ENCODE data around the gene DPH7.

- TF ChIP-seq TCF4 (CRISPR knock-in tag; IDR thresholded peaks at IDR 0.05; ENCODE audit: borderline replicate concordance): no peak
- TF ChIP-seq ZFP30 (CRISPR knock-in tag; IDR thresholded peaks at IDR 0.05): no peak
- TF ChIP-seq PATZ1 (CRISPR knock-in tag; IDR thresholded peaks at IDR 0.05; ENCODE audit: borderline replicate concordance): no peak
- no peak for TF ChIP-seq ESRRG (CRISPR knock-in tag; IDR thresholded peaks at IDR 0.05)
- no peak for TF ChIP-seq BACH2 (CRISPR knock-in tag; IDR thresholded peaks at IDR 0.05; ENCODE audit: borderline replicate concordance)
- no peak for TF ChIP-seq TOX (CRISPR knock-in tag; IDR thresholded peaks at IDR 0.05; ENCODE audit: borderline replicate concordance)
- no peak for TF ChIP-seq ZNF70 (CRISPR knock-in tag; IDR thresholded peaks at IDR 0.05)
- no peak for TF ChIP-seq ZNF8 (CRISPR knock-in tag; IDR thresholded peaks at IDR 0.05)
- no peak for TF ChIP-seq CREB5 (CRISPR knock-in tag; IDR thresholded peaks at IDR 0.05; ENCODE audit: low read depth)
- TF ChIP-seq CSRNP3 (CRISPR knock-in tag; IDR thresholded peaks at IDR 0.05): no peak
Measured at GRCh38 chr9:137619240-137620047, 40.7 kb upstream of the DPH7 start.
